H9 (cell line): ENCODE measurements around the gene B9D1. TPM values are rescaled to one million over a fixed set of nuclear protein-coding genes. Genes with fewer than 3 reads are reported as not detected.

ENCODE experiments used
- DNase-seq: peaks from one replicate; pipeline ENCODE4 v3.0.0-alpha.2; 2017
- H2AFZ ChIP-seq: one replicate; pipeline ENCODE4 v1.6.1; 2013; ENCODE audit warnings: mild to moderate bottlenecking, low read length, control low read depth, moderate library complexity
- H2AK5ac ChIP-seq: 2 replicates; pipeline ENCODE4 v1.6.1; 2013; ENCODE audit warnings: low read length, control low read depth, mixed read lengths; ENCODE audit not compliant: insufficient read length
- H2BK120ac ChIP-seq: one replicate; pipeline ENCODE4 v1.6.1; 2013; ENCODE audit warnings: low read depth, mild to moderate bottlenecking, low read length, control low read depth, inconsistent platforms; ENCODE audit not compliant: poor library complexity, severe bottlenecking
- H2BK12ac ChIP-seq: 2 replicates; pipeline ENCODE4 v1.6.1; 2013; ENCODE audit warnings: low read length, control low read depth, mixed read lengths, low read depth; ENCODE audit not compliant: insufficient read length
- H2BK15ac ChIP-seq: 2 replicates; pipeline ENCODE4 v1.6.1; 2013; ENCODE audit warnings: low read depth, low read length, control low read depth
- H2BK20ac ChIP-seq: one replicate; pipeline ENCODE4 v1.6.1; 2013; ENCODE audit warnings: low read depth, mild to moderate bottlenecking, low read length, control low read depth, inconsistent platforms; ENCODE audit not compliant: poor library complexity, severe bottlenecking
- H2BK5ac ChIP-seq: 2 replicates; pipeline ENCODE4 v1.6.1; 2013; ENCODE audit warnings: low read length, control low read depth, mixed read lengths; ENCODE audit not compliant: insufficient read length
- H3K14ac ChIP-seq: 2 replicates; pipeline ENCODE4 v1.6.1; 2013; ENCODE audit warnings: low read length, control low read depth; ENCODE audit not compliant: insufficient read depth
- H3K18ac ChIP-seq: 2 replicates; pipeline ENCODE4 v1.6.1; 2013; ENCODE audit warnings: low read depth, mild to moderate bottlenecking, mixed read lengths, low read length, control low read depth; ENCODE audit not compliant: insufficient read length
- H3K23ac ChIP-seq: 2 replicates; pipeline ENCODE4 v1.6.1; 2013; ENCODE audit warnings: low read length, control low read depth, mixed read lengths, low read depth; ENCODE audit not compliant: insufficient read length
- H3K23me2 ChIP-seq: 2 replicates; pipeline ENCODE4 v1.6.1; 2013; ENCODE audit warnings: low read depth, mild to moderate bottlenecking, mixed read lengths, low read length, control low read depth; ENCODE audit not compliant: insufficient read length, poor library complexity, severe bottlenecking
- H3K27ac ChIP-seq: 2 replicates; pipeline ENCODE4 v1.5.1; 2013; ENCODE audit warnings: low read length, control low read depth, mixed read lengths, low read depth; ENCODE audit not compliant: insufficient read length
- H3K27me3 ChIP-seq: 2 replicates; pipeline ENCODE4 v1.6.1; 2013; ENCODE audit warnings: low read length, control low read depth, inconsistent platforms; ENCODE audit not compliant: insufficient read depth
- H3K4ac ChIP-seq: 2 replicates; pipeline ENCODE4 v1.6.1; 2013; ENCODE audit warnings: low read depth, mild to moderate bottlenecking, control low read depth, inconsistent platforms, low read length, moderate library complexity
- H3K4me1 ChIP-seq: 2 replicates; pipeline ENCODE4 v1.6.1; 2013; ENCODE audit warnings: low read length, control low read depth, inconsistent platforms; ENCODE audit not compliant: insufficient read depth
- H3K4me2 ChIP-seq: 2 replicates; pipeline ENCODE4 v1.6.1; 2013; ENCODE audit warnings: low read length, control low read depth, mixed read lengths; ENCODE audit not compliant: insufficient read length, insufficient read depth
- H3K56ac ChIP-seq: 2 replicates; pipeline ENCODE4 v1.6.1; 2013; ENCODE audit warnings: low read depth, mild to moderate bottlenecking, mixed read lengths, low read length, control low read depth; ENCODE audit not compliant: insufficient read length
- H3K79me1 ChIP-seq: 2 replicates; pipeline ENCODE4 v1.6.1; 2013; ENCODE audit warnings: low read depth, mild to moderate bottlenecking, moderate library complexity, low read length, control low read depth, inconsistent platforms; ENCODE audit not compliant: insufficient read depth, poor library complexity, severe bottlenecking
- H3K79me2 ChIP-seq: 2 replicates; pipeline ENCODE4 v1.6.1; 2013; ENCODE audit warnings: low read length, control low read depth, inconsistent platforms; ENCODE audit not compliant: insufficient read depth
- H3K9ac ChIP-seq: 2 replicates; pipeline ENCODE4 v1.6.1; 2013; ENCODE audit warnings: low read length, control low read depth, mixed read lengths; ENCODE audit not compliant: insufficient read length; ENCODE audit errors: extremely low read depth
- H3K9me3 ChIP-seq: one replicate; pipeline ENCODE4 v1.6.1; 2013; ENCODE audit warnings: low read depth, low read length, inconsistent platforms; ENCODE audit not compliant: control insufficient read depth
- H3T11ph ChIP-seq: one replicate; pipeline ENCODE4 v1.6.1; 2013; ENCODE audit warnings: mild to moderate bottlenecking, low read length, control low read depth, inconsistent platforms
- H4K20me1 ChIP-seq: one replicate; pipeline ENCODE4 v1.6.1; 2013; ENCODE audit not compliant: control insufficient read depth, insufficient read length, insufficient read depth
- H4K5ac ChIP-seq: 2 replicates; pipeline ENCODE4 v1.6.1; 2013; ENCODE audit warnings: low read depth, mild to moderate bottlenecking, mixed read lengths, low read length, control low read depth; ENCODE audit not compliant: insufficient read length
- H4K8ac ChIP-seq: replicated peaks from 2 replicates; pipeline ENCODE4 v1.6.1; 2013; ENCODE audit warnings: low read length, control low read depth, mixed read lengths, low read depth; ENCODE audit not compliant: insufficient read length
- H4K91ac ChIP-seq: 2 replicates; pipeline ENCODE4 v1.6.1; 2013; ENCODE audit warnings: low read depth, mild to moderate bottlenecking, moderate library complexity, mixed read lengths, low read length, control low read depth; ENCODE audit not compliant: insufficient read length
- H3K27ac Mint-ChIP-seq, 3 experiments: 2 replicates in 2 of 3; 3 replicates in 1 of 3; pipeline ENCODE4 v1.8.0; 2020 to 2021; ENCODE audit warnings: mixed read lengths in 3 of 3, mild to moderate bottlenecking in 1 of 3, moderate library complexity in 1 of 3
- H3K27me3 Mint-ChIP-seq: 2 replicates; pipeline ENCODE4 v1.8.0; 2021; ENCODE audit warnings: low read depth, mild to moderate bottlenecking, moderate library complexity, mixed read lengths
- H3K36me3 Mint-ChIP-seq, 3 experiments: 2 replicates in 2 of 3; 3 replicates in 1 of 3; pipeline ENCODE4 v1.8.0; 2020 to 2021; ENCODE audit warnings: low read depth in 3 of 3, mixed read lengths in 3 of 3; ENCODE audit not compliant: insufficient read depth in 1 of 3
- H3K4me1 Mint-ChIP-seq, 2 experiments: 2 replicates each; pipeline ENCODE4 v1.8.0; 2020; ENCODE audit warnings: mixed read lengths in 2 of 2
- H3K4me3 Mint-ChIP-seq, 2 experiments: 2 replicates in 1 of 2; 3 replicates in 1 of 2; pipeline ENCODE4 v1.8.0; 2020 to 2021; ENCODE audit warnings: mild to moderate bottlenecking in 2 of 2, mixed read lengths in 2 of 2, moderate library complexity in 1 of 2
- H3K9me3 Mint-ChIP-seq, 2 experiments: 2 replicates in 1 of 2; 3 replicates in 1 of 2; pipeline ENCODE4 v1.8.0; 2020; ENCODE audit warnings: mild to moderate bottlenecking in 2 of 2, mixed read lengths in 2 of 2, moderate library complexity in 1 of 2
- WGBS: extraction: QIAGEN DNeasy Blood & Tissue Kit; methylation state at CpG from one replicate; pipeline ENCODE4 v1.1.7; 2013; ENCODE audit warnings: missing lambda C conversion rate, low lambda C conversion rate, mixed read lengths; ENCODE audit not compliant: insufficient read length; ENCODE audit errors: extremely low coverage; 5-methylcytosine and 5-hydroxymethylcytosine counted together
- total RNA-seq: library from RNA; stranded (reverse); gene quantifications from 2 replicates; pipeline ENCODE4 v1.2.1, GENCODE V29; 2021
- TF ChIP-seq, protein P1 (sequence below): fragments of 200-600 bp; sonication (generic); conservative IDR thresholded peaks from 3 replicates; pipeline ENCODE4 v1.8.0; 2021; ENCODE audit warnings: antibody characterized with exemption, mild to moderate bottlenecking

The B9D1 gene
- total RNA-seq, 1 experiment from 2014 or later, result 30.4 TPM

DNA sequence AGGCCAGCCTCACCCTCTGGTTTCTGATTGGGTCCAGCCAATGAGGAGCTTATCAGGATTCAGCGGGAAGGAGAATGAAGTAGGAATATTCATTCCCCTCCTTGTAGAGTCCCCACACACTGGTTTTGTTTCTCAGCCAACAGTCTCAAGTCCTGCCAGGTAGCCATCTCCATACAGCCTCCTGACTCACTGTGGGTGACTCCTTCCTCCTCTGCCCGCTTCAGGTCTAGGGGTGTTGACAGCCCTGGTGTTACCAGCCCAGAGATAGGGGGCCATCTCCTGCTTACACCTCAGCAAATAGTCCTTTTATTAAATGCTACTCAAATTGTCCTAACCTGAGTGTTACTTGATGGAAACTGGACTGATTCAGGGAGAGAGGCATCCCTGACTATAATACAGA lies 28.4 kb upstream of the B9D1 start:
- Mint-ChIP-seq H3K4me1 (peaks cover 51 to 53% of the 10 kb centered on the region in 2 experiments), H3K9me3 (peaks cover 0 to 2% of the 10 kb centered on the region in 2 experiments; a peak in 1 of 5 replicates), H3K27ac (no peak overlapping the region), H3K27me3 (no peaks in the 10 kb centered on the region), H3K4me3 (no peak overlapping the region; a peak in 1 of 5 replicates), H3K36me3 (peaks cover 0 to 2% (median 0%) of the 10 kb centered on the region in 3 experiments; a peak in 2 of 7 replicates)
- Histone ChIP-seq H2AFZ (no peak overlapping the region), H2AK5ac (no peak overlapping the region), H3K9me3 (no peaks in the 10 kb centered on the region), H2BK12ac (no peak overlapping the region), H3K9ac (no peak overlapping the region), H3K79me1 (no peaks in the 10 kb centered on the region), H4K5ac (no peak overlapping the region), H4K8ac (no peak overlapping the region), H3K4me1 (peaks cover 7% of the 10 kb centered on the region; the same call in 1 of the 2 replicates), H3K4ac (no peak overlapping the region), H2BK15ac (no peak overlapping the region), H3K27ac (no peak overlapping the region), H2BK120ac (no peak overlapping the region), H3K56ac (no peak overlapping the region), H2BK5ac (no peak overlapping the region), H3K23me2 (no peaks in the 10 kb centered on the region), H3K4me2 (no peak overlapping the region), H3K23ac (no peak overlapping the region), H4K91ac (no peak overlapping the region), H2BK20ac (no peak overlapping the region), H3K27me3 (no peaks in the 10 kb centered on the region), H4K20me1 (no peaks in the 10 kb centered on the region), H3K18ac (no peak overlapping the region), H3T11ph (no peak overlapping the region), H3K79me2 (no peaks in the 10 kb centered on the region), H3K14ac (no peak overlapping the region)
- no CpG with 5 or more reads among the region's 2 CpGs for WGBS
- TF ChIP-seq, protein P1, sequence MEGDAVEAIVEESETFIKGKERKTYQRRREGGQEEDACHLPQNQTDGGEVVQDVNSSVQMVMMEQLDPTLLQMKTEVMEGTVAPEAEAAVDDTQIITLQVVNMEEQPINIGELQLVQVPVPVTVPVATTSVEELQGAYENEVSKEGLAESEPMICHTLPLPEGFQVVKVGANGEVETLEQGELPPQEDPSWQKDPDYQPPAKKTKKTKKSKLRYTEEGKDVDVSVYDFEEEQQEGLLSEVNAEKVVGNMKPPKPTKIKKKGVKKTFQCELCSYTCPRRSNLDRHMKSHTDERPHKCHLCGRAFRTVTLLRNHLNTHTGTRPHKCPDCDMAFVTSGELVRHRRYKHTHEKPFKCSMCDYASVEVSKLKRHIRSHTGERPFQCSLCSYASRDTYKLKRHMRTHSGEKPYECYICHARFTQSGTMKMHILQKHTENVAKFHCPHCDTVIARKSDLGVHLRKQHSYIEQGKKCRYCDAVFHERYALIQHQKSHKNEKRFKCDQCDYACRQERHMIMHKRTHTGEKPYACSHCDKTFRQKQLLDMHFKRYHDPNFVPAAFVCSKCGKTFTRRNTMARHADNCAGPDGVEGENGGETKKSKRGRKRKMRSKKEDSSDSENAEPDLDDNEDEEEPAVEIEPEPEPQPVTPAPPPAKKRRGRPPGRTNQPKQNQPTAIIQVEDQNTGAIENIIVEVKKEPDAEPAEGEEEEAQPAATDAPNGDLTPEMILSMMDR, result no peak
- DNase-seq, result no peak
